HG02678 (cell line): ENCODE measurements around the gene TSPAN17.

Experiments used
- ATAC-seq: cut with Tn5 transposase; IDR thresholded peaks from one replicate; pipeline ENCODE4 v1.9.1; 2021; ENCODE audit warnings: mild to moderate bottlenecking, moderate library complexity; ENCODE audit not compliant: unreplicated experiment

Gene TSPAN17

DNA sequence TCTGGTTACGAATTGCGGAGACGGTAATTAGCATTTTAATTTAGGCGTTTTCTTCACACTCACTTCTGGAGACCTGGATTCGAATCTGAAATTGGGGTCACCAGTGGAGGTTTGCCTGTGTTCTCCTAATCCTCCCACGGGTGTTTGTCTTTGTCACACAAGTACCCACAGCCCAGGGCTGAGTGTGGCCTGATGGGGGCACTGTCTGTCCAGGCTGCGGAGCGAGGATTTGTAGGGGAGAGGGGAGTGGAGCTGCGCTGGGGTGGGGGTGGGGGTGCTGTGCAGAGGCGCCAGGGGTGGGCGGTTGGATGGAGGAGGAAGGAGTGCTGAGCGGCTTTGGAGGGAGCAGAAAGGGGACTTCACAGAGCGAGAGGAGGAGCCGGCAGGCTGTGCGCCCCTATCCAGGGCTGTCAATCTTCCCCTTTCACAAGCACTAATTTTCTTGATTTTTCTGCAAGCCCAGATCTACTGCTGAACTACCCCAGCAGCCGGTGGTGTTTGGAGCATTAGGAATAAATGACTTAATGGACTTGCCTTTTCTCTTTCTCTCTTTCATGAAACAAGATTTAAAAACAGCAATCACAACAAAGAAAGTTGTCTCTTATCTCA lies 53.1 kb downstream of the TSPAN17 start:
- no peak for ATAC-seq

DNA sequence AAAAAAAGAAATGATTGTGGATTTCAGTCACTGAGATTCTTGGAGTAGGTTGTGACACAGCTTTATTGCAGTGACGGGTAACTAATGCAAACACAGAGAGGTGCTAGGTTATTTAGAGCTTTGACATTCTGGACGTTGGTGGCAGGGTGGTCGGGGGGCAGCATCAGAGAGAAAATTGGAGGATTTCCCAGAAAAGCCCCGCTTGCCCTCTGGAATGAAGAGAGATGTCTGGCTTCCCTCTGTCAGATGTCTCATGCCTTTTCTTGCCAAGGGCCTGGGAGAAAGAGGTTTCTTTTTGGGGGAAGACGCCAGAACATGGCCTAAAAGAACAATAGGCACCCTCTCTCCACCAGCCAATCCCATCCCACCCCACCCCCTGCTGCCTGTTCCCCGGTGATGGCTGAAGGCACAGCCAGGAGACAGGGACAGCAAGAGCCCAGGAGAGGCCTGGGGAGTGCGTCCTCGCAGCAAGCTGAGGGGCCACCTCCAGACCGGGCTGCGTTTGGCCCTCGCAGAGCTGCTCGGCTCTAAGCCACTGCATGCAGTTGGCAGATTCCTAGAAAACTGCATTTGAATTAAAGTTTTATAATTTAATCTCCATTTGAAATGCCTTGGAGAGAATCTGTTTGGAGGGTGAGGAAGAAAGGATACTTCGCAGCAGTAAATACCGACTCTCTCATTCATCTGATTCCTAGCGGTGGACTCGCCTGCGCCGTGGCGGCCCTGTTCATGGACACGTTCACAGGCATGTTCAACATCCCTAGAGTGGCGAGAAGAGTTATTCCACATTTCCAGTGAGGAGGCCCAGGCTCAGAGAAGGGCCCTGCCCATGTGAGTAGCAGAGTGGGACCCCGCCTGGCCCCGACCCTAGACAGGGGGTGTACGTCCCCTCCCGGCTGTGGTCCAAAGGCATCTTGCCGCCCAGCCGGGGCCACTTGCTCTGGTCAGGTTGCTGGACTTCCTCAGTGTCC lies 55.7 kb downstream of the TSPAN17 start:
- no peak for ATAC-seq

DNA sequence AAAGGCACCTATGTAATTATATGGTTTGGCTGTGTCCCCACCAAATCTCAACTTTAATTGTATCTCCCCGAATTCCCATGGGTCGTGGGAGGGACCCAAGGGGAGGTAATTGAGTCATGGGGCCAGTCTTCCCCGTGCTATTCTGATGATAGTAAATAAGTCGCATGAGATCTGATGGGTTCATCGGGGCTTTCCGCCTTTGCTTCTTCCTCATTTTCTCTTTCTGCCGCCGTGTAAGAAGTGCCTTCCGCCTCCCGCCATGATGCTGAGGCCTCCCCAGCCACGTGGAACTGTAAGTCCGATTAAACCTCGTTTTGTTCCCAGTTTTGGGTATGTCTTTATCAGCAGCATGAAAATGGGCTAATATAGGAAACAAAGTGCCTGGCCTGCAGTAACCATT lies 56.6 kb downstream of the TSPAN17 start:
- no peak for ATAC-seq

DNA sequence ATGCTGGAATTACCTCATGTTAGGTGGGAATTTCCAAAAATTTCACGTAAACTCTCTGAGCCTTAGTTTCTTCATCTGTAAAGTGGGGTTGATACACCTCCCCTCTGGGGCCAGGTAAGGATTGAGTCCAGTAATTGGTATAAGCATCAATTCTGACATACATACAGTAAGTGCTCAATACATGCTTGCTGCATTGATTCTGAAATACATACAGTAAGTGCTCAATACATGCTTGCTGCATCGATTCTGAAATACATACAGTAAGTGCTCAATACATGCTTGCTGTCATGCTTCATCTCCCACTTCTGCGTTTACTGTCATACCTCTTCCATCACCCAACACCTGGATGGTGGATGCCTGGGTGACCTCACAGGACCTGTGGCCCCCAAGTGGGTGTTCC lies 57.1 kb downstream of the TSPAN17 start:
- ATAC-seq = no peak

DNA sequence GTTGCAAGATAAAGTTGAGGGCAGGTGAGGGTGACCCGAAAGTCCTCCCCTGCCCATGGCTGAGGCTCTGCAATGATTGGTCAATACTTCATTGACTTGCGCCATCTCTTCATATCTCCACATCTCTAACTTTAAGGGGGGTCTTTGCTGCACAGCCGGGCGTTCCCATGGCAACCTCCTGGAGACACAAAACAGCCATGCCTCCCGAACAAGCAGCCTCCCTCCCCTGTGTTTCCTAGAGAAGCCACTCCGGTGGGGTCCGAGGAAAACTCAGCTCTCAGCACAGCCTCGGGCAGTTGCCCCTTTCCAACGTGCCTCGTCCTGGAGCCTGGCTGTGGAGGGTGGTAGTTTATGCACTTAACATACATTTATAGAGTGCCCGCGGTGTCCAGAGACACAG lies 57.5 kb downstream of the TSPAN17 start:
- no peak for ATAC-seq
